Measurements from ENCODE around the gene CCDC27. TPM values are rescaled to one million over a fixed set of nuclear protein-coding genes. Genes with fewer than 3 reads are reported as not detected.

The CCDC27 gene
- total and polyA plus RNA-seq, 2 of the 8 experiments (the other 6 are each of a cell fraction or from before 2014, with no cell fraction given), result 0.15 TPM; not detected in 1

- TF ChIP-seq POLR2AphosphoS5 (IDR thresholded peaks at IDR 0.05; ENCODE audit: low read depth, low read length) (no peak), POLR2A (IDR thresholded peaks at IDR 0.05; ENCODE audit: control extremely low read depth in 1 of 2, low read depth in 2 of 2, low read length in 2 of 2) (no peak), JUN (IDR thresholded peaks at IDR 0.05; ENCODE audit: low read depth, low read length) (no peak), TAF1 (IDR thresholded peaks at IDR 0.05; ENCODE audit: low read depth, low read length) (no peak), CREB1 (IDR thresholded peaks at IDR 0.05) (no peak), ATF3 (IDR thresholded peaks at IDR 0.05; ENCODE audit: insufficient read depth, low read depth, low read length) (no peak)
Observed at GRCh38 chr1:3740042-3740441, 12.2 kb upstream of the CCDC27 start (continued).

Data from H1 (cell line).